Activated T-cell treated with anti-CD3 and anti-CD28 coated beads, Interleukin-2, amount 50 U/mL, for 4 hours (primary cell): ENCODE measurements around the gene GPATCH2. TPM values are rescaled to one million over a fixed set of nuclear protein-coding genes. Genes with fewer than 3 reads are reported as not detected.

Source experiments
- ATAC-seq, 2 donors: fragments of 200-7000 bp; cut with Tn5 transposase; one replicate each; pipeline ENCODE4 v1.10.0; 2021
- DNase-seq: peaks from one replicate; pipeline ENCODE4 v3.0.0-alpha.2; 2020
- H3K27me3 Mint-ChIP-seq: one replicate; pipeline ENCODE4 v1.8.0; 2021; ENCODE audit warnings: low read depth, mixed read lengths
- H3K36me3 Mint-ChIP-seq: one replicate; pipeline ENCODE4 v1.8.0; 2022; ENCODE audit warnings: mixed read lengths; ENCODE audit not compliant: insufficient read depth
- H3K4me1 Mint-ChIP-seq: one replicate; pipeline ENCODE4 v1.8.0; 2021; ENCODE audit warnings: low read depth, mixed read lengths
- H3K4me3 Mint-ChIP-seq: one replicate; pipeline ENCODE4 v1.8.0; 2021; ENCODE audit warnings: mild to moderate bottlenecking, moderate library complexity, mixed read lengths
- H3K9me3 Mint-ChIP-seq: one replicate; pipeline ENCODE4 v1.8.0; 2021; ENCODE audit warnings: mixed read lengths
- total RNA-seq, 3 donors: library from RNA; stranded (reverse); gene quantifications; one replicate each; pipeline ENCODE4 v1.2.1, GENCODE V29; 2021

Gene GPATCH2
- 1 to 10 TPM; 7.5 to 8.5 (median 8.2) TPM for total RNA-seq

DNA sequence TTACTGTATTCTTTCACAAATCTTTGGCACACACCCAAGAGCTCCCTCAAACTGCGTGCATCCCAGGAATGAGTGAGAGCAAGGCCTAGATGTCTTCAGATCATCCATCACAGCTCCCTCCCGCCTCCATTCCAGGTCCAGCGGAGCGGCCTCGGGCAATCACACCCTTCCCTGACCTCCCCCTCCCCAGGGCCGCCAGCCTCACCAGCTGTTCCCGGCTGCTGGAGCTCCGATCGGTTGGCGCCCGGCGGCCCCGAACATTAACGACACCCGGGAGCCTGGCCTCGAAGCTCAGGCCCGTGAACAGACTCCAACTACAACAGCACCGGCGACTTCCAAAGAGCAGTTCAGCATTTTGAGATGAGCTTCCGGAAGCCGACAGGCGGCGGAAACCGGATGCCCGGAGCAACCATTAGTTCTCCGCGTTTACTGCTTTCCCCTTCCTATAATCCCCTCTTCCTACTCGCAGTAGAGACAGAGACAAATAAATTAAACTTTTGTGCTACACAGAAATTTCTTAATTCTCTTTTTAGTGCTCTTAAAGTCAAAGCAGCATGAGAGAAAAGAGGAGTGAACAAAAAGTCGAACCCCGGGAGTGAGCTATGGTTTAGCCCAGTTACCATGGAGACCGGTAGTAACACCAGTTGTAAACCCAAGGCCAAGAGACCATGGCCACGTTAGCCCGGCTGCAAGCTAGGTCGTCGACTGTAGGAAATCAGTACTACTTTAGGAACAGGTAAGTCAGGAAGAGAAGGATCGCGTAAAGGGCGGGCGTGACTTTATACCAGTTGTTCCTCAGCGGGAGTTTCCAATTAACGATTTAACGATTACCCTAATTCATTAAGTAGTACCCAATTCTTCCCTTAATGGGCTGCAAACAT is at the start of gene GPATCH2, which contains the start of gene SPATA17:
GPATCH2 (minus strand) TSS at position 380 of the 881 bp plus-strand sequence; CDS start at position 261, 119 bp downstream.
SPATA17 (plus strand) TSS at position 634 of the 881 bp plus-strand sequence; CDS start at position 669, 35 bp downstream.
- Mint-ChIP-seq H3K27me3 (peaks cover 5% of the 10 kb centered on the region), H3K4me1 (peaks cover 42% of the 10 kb centered on the region)

DNA sequence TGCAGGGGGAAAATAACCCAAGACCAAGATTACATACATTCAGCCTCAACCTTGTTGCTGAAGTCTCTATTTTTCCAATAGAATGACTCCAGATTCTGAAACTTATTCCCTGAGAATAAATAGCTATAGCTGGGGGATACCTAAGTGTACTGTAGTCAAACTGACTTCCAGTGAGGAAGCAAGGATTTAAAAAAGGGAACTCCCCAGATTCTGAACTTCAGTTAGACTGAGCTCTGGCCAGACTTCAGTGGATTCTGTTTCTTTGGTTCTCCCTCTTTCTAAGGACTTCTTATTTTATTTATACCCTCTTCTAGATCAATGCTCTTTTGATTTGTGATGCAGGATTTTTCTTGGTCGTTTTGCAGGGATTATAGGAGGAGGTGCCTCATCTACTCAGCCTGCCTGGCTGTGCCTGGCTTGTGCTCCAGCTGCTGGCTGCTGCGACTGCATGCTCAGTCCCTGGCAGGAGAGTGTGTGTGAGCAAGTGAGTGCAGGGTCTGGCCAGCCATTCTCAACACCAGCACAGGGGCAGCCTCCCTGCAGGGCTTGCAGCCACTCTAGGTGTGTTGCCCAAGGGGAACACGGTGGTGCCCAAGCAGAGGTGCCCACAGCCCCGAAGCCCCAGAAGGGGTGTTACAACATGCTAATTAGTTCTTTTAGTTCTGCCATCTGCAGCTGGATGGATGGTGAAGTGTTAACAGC is 43.3 kb upstream of the GPATCH2 start:
- H3K9me3 Mint-ChIP-seq: no peaks in the 10 kb centered on the region
- H3K4me3 Mint-ChIP-seq: no peak overlapping the region
- no peak for DNase-seq
- ATAC-seq: peak in 1 of 2 donors; percentile 18
- no peaks in the 10 kb centered on the region for H3K36me3 Mint-ChIP-seq
- peaks cover 10% of the 10 kb centered on the region for H3K27me3 Mint-ChIP-seq
- H3K4me1 Mint-ChIP-seq: no peaks in the 10 kb centered on the region

More for the DNA sequence above, at the start of gene GPATCH2, which contains the start of gene SPATA17:
- peak; percentile 56 for DNase-seq
- ATAC-seq: peak; percentile 87 to 90
- Mint-ChIP-seq H3K36me3 (no peaks in the 10 kb centered on the region), H3K9me3 (no peaks in the 10 kb centered on the region), H3K4me3 (peak within 1 kb of the TSS; percentile 94)

DNA sequence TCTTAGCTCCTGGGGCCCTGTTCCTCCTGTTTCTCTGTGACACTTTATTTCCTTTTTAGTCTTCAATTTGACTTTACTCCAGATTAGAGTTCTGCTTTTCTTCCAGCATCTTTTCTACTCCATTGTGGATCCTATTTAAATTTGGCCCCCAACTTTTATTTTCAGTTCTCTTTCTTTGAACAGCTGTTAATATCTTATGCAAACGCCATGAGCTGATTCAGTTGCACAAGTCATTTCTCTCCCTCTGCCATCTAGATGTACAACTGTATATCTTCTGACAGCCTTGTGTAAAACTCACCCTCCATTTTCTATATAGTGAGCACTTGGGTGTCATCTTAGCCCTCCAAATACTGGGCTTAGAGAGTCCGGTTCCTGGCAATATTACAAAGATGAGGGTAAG is 42.5 kb upstream of the GPATCH2 start:
- DNase-seq (no peak), ATAC-seq (no peak)
- Mint-ChIP-seq H3K9me3 (no peaks in the 10 kb centered on the region), H3K36me3 (no peaks in the 10 kb centered on the region), H3K4me3 (no peak overlapping the region), H3K4me1 (no peaks in the 10 kb centered on the region), H3K27me3 (peaks cover 10% of the 10 kb centered on the region)

DNA sequence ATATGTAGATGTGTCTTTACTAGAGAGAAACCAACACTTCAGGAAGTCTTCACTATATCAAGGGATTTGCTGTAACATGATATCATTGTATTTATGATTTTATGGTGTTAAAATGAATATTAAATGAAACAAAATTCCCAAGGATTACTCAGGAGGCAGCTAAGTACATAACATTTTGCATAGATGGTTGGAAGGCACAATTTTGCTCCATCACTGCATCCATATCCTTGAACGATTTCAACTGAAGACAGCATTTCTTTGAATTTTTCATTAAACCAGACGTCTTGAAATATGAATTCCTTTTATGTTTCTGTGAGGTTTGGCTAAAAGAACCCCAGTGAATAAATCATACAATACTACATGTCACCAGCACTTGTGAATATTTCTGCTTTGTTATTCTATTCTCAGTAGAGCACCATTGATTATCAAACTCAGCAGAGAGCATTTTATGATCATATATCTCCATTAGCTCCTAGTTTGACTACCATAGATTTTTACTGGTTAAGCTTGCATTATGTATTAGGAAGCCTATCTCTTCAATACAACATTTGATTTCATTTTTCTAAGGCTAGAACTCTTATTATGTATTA is 37.6 kb upstream of the GPATCH2 start:
- H3K36me3 Mint-ChIP-seq: no peaks in the 10 kb centered on the region
- DNase-seq (no peak), ATAC-seq (no peak)
- H3K4me1 Mint-ChIP-seq: no peaks in the 10 kb centered on the region
- peaks cover 6% of the 10 kb centered on the region for H3K27me3 Mint-ChIP-seq
- no peaks in the 10 kb centered on the region for H3K9me3 Mint-ChIP-seq
- no peak overlapping the region for H3K4me3 Mint-ChIP-seq

DNA sequence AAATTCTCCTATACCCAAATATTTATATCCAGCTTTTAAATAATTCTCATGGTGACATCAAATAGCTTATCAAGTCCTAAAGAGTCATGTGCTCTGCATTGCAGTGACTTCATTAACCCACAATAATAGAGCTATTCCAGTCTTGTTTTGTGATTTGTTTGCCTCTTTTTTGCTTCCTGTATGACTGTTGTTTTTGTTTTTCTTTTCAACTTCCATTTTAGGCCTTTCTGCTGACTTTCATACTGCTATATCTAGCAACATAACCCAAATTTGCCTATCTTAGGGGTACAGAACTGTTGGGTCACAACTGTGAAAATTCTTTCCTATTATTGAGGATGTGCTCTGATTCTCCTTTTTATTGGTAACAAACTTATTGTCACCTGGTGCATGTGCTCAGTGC is 30.5 kb upstream of the GPATCH2 start:
- Mint-ChIP-seq H3K36me3 (no peaks in the 10 kb centered on the region), H3K27me3 (peaks cover 2% of the 10 kb centered on the region), H3K9me3 (no peaks in the 10 kb centered on the region), H3K4me1 (no peaks in the 10 kb centered on the region), H3K4me3 (no peak overlapping the region)
- no peak for ATAC-seq
- no peak for DNase-seq

DNA sequence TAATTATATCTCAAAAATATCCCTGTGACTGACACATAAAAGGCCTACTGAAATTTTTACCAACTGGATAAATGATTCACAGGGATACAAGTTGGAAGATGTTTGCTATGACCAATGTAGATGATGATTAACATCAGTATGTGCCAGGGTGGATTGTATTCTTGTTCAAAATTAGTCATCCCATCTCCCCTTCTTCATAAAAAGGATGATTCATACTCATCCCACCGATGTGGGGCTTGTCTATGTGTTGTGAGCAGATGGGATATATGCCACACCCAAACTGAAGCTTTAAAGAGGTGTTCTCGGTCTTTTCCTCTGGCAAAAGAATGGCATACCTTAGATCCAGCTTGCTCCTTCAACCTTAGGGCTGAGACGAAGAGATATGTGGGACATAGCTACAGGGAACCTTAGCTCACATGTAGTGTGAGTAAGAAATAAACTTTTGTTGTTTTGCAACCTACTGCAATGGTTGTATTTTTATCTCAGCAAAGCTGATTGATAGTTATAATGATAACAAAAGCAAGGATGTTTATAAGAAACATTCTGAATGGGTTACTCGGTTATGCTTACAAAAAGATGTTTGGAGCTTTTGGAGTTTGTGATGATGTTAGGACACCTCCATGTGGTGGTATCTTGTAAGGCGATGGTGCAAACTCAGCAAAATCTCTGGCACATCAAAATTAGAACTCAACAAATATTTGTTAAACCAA is 29.6 kb upstream of the GPATCH2 start:
- DNase-seq: no peak
- no peaks in the 10 kb centered on the region for H3K36me3 Mint-ChIP-seq
- no peaks in the 10 kb centered on the region for H3K9me3 Mint-ChIP-seq

DNA sequence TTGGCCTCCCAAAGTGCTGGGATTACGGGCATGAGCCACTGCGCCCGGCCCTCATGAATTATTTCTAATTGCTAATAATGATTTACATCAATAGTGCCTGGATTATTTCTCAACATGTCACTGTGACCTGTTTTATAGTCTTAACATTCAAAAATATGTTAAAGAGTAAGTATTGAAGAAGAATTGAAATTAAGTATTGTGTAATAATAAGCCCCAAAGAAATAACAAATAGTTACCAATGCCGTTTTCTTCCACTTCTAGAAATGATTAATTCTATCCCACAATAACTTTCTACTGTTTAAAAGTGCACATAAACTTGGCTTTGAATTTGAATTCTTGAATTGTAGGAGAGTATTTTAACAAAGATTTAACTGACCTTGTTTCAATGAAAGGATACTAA is 19.8 kb upstream of the GPATCH2 start:
- no peaks in the 10 kb centered on the region for H3K4me1 Mint-ChIP-seq
- no peaks in the 10 kb centered on the region for H3K27me3 Mint-ChIP-seq
- H3K9me3 Mint-ChIP-seq: no peaks in the 10 kb centered on the region
- no peaks in the 10 kb centered on the region for H3K36me3 Mint-ChIP-seq
- ATAC-seq: no peak
- no peak for DNase-seq
- no peak overlapping the region for H3K4me3 Mint-ChIP-seq

More for the DNA sequence above, 29.6 kb upstream of the GPATCH2 start:
- H3K27me3 Mint-ChIP-seq: peaks cover 4% of the 10 kb centered on the region
- H3K4me3 Mint-ChIP-seq: no peak overlapping the region
- ATAC-seq: peak; percentile 18 to 35
- no peaks in the 10 kb centered on the region for H3K4me1 Mint-ChIP-seq

DNA sequence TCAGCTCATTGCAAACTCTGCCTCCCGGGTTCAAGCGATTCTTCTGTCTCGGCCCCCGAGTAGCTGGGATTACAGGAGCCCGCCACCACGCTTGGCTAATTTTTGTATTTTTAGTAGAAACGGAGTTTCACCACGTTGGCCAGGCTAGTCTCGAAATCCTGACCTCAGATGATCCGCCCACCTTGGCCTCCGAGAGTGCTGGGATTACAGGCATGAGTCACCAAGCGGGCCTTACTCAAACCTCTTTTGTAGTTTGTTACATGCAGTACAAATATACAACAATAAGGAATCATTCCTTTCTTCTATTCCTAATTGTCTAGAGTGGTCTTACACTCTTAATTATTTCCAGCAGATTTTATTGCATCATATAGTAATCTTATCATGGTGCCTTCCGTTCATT is 16.9 kb upstream of the GPATCH2 start:
- no peaks in the 10 kb centered on the region for H3K4me1 Mint-ChIP-seq
- no peak overlapping the region for H3K4me3 Mint-ChIP-seq
- ATAC-seq (no peak), DNase-seq (no peak)
- no peaks in the 10 kb centered on the region for H3K9me3 Mint-ChIP-seq
- H3K36me3 Mint-ChIP-seq: no peaks in the 10 kb centered on the region
- peaks cover 4% of the 10 kb centered on the region for H3K27me3 Mint-ChIP-seq

DNA sequence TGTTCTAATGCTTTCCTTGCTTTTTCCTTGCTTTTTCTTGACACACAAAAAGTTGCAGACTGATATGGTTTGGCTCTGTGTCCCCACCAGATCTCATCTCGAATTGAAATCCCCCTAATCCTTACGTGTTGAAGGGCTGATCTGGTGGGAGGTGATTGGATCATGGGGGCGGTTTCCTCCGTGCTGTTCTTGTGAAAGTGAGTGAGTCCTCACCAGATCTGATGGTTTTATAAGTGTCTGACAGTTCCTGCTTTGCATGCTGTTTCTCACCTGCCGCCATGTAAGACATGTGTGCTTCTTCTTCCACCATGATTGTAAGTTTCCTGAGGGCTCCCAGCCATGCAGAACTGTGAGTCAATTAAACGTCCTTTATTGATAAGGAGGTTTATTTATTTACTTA is 11.6 kb upstream of the GPATCH2 start:
- no peak for ATAC-seq
- Mint-ChIP-seq H3K27me3 (peaks cover 11% of the 10 kb centered on the region), H3K4me3 (no peak overlapping the region), H3K36me3 (no peaks in the 10 kb centered on the region), H3K4me1 (no peaks in the 10 kb centered on the region), H3K9me3 (no peaks in the 10 kb centered on the region)
- DNase-seq: no peak

DNA sequence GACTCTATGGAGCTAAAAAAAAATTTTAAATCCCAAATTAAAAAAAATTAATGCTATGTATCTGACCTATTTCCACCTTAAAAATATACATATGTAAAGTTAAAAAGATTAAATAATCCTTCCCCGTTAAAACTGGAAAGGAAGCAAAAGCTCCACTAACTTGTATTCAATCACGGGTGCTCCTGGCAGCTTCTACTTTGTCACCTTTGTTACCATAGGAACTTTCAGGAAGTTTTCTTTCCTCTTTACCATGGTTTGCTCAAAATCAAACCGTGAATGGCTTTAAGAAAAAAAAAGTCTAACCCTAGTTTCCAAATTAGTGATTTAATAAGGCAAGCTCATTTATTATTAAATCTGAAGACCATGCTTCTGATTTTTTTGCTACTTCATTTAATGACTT is 3.5 kb downstream of the GPATCH2 start:
- H3K36me3 Mint-ChIP-seq: peaks cover 2% of the 10 kb centered on the region
- DNase-seq (no peak), ATAC-seq (no peak)
- no peak overlapping the region for H3K4me3 Mint-ChIP-seq
- H3K9me3 Mint-ChIP-seq: no peaks in the 10 kb centered on the region
- H3K27me3 Mint-ChIP-seq: no peaks in the 10 kb centered on the region
- peaks cover 54% of the 10 kb centered on the region for H3K4me1 Mint-ChIP-seq

DNA sequence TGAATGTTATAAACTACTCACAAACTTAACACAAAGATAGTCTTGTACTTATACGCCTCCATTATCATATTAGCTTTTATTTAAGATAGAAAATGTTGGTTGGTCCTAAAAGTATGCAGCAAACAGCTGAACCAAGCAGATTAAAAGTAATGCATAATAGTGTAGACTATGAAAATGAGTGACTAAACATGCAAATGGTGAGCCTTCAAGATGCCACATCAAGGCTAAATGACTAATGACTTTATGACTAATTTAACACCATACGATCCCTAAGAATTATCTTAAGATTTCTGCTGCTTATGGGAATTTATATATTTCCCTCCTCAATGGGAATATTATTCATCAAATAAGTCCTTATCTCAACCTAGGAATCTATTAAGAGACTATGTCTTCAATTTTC is 4.6 kb downstream of the GPATCH2 start:
- peaks cover 6% of the 10 kb centered on the region for H3K36me3 Mint-ChIP-seq
- no peak overlapping the region for H3K4me3 Mint-ChIP-seq
- peaks cover 58% of the 10 kb centered on the region for H3K4me1 Mint-ChIP-seq
- no peaks in the 10 kb centered on the region for H3K9me3 Mint-ChIP-seq
- H3K27me3 Mint-ChIP-seq: no peaks in the 10 kb centered on the region
- peak; percentile 65 to 69 for ATAC-seq
- no peak for DNase-seq

DNA sequence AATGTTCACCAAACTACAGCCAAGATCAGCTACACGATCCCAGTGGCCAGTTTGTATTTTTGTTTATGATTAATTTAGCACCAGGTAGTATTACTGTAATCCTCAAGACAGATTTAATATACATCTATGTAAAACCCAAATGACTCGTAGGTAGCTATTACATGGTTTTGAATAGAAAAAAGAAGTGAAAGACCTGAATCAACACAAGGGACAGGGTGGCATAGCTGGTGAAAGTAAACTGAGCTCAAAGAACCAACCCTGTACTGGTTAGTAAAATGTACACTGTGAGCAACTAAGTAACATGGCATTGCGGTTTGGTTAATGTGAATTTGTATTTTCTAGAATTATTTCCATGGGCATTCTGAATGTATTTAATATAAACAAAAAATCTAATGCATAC is 8.8 kb downstream of the GPATCH2 start:
- Mint-ChIP-seq H3K4me1 (peaks cover 37% of the 10 kb centered on the region), H3K36me3 (peaks cover 27% of the 10 kb centered on the region), H3K27me3 (no peaks in the 10 kb centered on the region), H3K9me3 (no peaks in the 10 kb centered on the region), H3K4me3 (no peak overlapping the region)
- ATAC-seq: peak in 1 of 2 donors; percentile 24
- no peak for DNase-seq

DNA sequence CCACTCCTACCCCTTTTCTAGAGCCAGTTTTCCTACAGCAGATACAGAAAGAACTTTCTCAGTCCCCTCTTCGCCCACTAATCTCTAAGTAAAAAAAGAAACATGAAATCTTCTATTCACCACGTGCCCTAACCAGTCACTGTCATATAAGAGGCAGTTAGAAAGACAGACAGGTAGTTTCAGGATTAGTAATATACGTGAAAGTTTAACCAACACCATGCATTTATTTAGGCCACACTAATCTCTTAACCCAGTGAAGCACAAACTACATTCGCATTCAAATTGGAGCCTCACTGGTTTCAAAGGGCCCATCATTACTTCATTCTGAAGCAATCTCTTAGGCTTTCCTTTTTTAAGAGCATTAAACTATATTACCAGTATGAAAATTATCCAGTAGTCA is 10.1 kb downstream of the GPATCH2 start:
- Mint-ChIP-seq H3K36me3 (peaks cover 31% of the 10 kb centered on the region), H3K4me1 (peaks cover 31% of the 10 kb centered on the region), H3K4me3 (no peak overlapping the region), H3K27me3 (no peaks in the 10 kb centered on the region), H3K9me3 (no peaks in the 10 kb centered on the region)
- ATAC-seq (peak; percentile 96 to 97), DNase-seq (no peak)

DNA sequence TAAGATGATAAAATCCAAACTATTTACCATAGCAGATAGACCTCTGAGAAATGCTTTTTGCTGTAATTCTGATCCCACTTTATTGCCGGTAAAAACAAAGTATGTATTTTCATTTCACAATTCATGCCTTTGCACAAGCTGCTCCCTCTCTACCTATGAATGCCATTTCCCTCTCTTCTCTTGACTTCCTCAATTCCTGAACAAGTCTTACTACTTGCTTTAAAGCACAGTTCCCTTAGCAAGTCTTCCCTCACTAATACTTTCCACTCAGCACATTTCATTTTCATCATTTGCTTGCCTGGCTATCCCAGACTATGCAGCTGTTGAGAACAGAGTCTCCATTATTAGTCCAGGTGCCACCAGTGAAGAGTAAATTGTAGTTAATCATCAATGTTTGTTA is 13.8 kb downstream of the GPATCH2 start:
- DNase-seq (no peak), ATAC-seq (no peak)
- H3K36me3 Mint-ChIP-seq: peaks cover 32% of the 10 kb centered on the region
- no peak overlapping the region for H3K4me3 Mint-ChIP-seq
- H3K27me3 Mint-ChIP-seq: no peaks in the 10 kb centered on the region
- peaks cover 19% of the 10 kb centered on the region for H3K4me1 Mint-ChIP-seq
- no peaks in the 10 kb centered on the region for H3K9me3 Mint-ChIP-seq
